NCI-H1092 treated with DMSO at 0.1 percent for 48 hours (cell line): Measurements from ENCODE around the gene ZNF532.
A peak's percentile ranks its signal among the peaks of the same experiment; 100 is the strongest.
"Not testable (repeated sequence)": the region's sequence is repeated elsewhere in the genome, so short reads cannot be mapped to it uniquely, and the experiment has no call there.

Experiments used
- DNase-seq: peaks from one replicate; lab custom pipeline; 2025; lab: John Stamatoyannopoulos, UW

Gene ZNF532

DNA sequence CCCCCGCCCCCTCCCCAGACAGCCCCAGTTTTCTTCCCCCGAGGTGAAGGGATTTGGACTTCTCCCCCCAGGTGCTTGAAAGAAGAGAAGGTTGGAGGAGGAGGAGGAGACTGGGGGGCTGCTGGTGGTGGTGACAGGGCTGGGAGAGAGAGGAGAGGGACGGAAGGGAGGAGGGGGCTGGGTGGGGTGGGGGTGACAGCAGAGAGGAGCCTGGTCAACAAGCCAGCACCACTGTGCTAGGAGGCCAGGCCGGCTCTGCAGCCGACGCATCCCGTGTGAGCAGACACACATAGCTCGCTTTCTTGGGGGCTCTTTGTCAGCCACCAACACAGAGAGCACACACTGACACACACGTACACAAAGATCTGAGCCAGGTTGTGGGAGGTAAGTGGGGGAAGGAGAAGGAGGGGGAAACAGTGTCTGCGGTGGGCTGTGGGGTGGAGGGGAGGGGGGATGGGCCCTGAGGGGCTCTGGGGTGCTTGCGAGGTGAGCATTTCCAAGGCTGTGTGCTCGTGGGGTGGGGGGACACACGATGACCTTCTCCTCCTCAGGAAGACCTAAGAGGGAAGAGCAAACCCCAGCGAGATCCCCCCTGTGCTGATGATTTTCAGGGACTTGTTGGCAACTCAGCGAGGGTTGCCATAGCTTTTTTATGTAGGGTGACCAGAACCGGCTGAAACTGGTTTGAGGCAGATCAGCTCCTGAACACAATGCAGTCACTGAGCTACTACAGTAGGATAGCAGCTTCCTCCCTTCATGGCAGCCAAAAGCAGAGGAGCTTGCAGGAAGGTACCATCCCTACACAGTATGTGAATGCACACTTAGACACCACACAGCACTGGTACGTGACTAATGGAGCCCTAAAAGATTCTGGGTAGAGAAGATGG, at the start of gene ZNF532:
TSS of gene ZNF532 (plus strand) at position 732 of the 887 bp plus-strand sequence. CDS start 53,411 bp downstream, outside the sequence.
- DNase-seq, result peak; percentile 91

GRCh38 chr18:58819051-58819450, 45.6 kb upstream of the ZNF532 start:
- no peak for DNase-seq

DNA sequence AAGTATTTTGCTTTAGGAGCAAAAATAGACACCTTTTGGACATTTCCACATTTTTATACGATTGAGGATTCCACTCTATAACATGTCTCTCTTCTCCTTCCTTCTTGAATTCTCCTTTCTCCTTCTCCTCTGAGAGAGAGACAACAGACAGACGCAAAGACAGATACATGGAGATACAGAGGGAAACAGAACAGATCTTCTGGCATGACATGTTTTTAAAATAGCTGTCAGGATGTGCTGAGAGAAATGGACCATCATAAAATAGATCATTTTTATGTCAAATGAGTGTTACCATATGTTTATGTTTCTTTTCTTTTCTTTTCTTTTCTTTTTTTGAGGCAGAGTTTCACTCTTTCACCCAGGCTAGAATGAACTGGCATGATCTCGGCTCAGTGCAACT, 44.4 kb upstream of the ZNF532 start:
- DNase-seq, result no peak

GRCh38 chr18:58822944-58823343, 41.7 kb upstream of the ZNF532 start:
- DNase-seq, result no peak

DNA sequence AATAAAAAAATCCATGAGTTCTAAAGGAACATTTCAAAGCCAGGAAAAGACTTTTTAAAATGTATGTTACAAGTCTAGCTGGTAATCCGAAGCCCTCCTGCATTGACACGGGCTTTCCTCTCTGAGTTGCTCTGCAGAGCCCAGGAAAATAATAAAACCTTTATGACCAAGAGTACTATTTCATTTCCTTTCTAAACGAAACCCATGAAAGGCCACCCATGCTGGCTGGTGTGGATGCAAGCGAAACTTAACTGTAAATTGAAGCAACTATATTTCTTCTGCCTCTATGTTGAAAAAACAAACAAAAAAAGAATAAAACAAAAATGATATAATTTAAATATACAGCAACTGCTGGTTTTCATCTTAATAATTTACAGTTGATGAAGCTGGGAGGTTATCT, 41.3 kb upstream of the ZNF532 start:
- DNase-seq, result no peak

GRCh38 chr18:58826926-58827325, 37.8 kb upstream of the ZNF532 start:
- not testable (repeated sequence) for DNase-seq

GRCh38 chr18:58827428-58827827, 37.2 kb upstream of the ZNF532 start:
- no peak for DNase-seq

DNA sequence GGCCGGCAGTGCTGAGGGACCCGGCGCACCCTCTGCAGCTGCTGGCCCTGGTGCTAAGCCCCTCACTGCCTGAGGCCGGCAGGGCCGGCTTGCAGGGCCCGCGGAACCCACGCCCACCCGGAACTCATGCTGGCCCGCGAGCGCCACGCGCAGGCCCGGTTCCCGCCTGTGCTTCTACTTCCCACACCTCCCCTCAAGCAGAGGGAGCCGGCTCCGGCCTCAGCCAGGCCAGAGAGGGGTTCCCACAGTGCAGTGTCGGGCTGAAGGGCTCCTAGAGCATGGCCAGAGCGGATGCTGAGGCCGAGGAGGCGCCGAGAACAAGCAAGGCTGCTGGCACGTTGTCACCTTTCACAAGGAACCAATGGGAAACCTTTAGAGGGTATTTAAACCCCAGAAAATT, 36.8 kb upstream of the ZNF532 start:
- DNase-seq, result no peak

DNA sequence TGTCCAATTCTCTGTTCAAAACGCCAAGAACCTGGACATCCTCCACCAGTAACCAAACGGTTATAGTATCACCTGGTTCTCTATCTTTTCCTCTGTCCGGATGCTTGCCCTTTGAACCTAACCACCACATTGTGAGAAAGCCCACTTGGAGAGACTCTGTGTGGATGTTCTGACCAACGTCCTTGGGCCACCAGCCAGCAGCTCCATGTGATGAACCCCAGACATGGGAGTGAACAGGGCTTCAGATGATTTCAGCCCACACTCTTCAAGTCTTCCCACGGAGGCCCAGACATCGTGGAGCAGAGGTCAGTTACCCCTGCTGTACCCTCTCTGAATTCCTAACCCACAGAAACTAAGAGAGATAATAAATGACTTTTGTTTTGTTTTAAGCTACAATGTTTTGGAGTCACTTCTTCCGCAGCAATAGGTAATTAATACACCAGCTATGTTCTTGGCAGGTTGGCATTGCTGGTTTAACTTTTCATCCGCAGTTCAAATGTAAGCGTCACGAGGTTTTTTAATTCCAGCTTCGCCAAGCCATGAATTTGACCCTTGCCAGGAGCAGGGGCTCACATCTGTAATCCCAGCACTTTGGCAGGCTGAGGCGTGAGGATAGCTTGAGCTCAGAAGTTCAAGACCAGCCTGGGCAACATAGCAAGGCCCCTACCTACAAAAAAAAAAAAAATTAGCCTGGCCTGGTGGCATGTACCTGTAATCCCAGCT, 36.1 kb upstream of the ZNF532 start:
- DNase-seq, result no peak

GRCh38 chr18:58829263-58829662, 35.4 kb upstream of the ZNF532 start:
- no peak for DNase-seq

DNA sequence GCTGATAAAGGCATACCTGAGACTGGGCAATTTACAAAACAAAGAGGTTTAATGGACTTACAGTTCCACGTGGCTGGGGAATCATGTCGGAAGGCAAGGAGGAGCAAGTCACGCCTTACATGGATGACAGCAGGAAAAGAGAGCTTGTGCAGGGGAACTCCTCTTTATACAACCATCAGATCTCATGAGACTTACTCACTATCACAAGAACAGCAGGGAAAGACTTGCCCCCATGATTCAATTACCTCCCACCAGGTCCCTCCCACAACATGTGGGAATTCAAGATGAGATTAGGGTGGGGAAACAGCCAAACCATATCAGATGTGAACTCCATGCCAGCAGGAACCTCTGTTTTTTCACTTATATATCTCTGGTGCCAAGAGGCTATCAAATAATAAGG, 34.8 kb upstream of the ZNF532 start:
- DNase-seq, result not testable (repeated sequence)

GRCh38 chr18:58831606-58832005, 33.1 kb upstream of the ZNF532 start:
- no peak for DNase-seq

- no peak for DNase-seq
These were observed 26.4 kb upstream of the ZNF532 start for GRCh38 chr18:58838165-58838860.

DNA sequence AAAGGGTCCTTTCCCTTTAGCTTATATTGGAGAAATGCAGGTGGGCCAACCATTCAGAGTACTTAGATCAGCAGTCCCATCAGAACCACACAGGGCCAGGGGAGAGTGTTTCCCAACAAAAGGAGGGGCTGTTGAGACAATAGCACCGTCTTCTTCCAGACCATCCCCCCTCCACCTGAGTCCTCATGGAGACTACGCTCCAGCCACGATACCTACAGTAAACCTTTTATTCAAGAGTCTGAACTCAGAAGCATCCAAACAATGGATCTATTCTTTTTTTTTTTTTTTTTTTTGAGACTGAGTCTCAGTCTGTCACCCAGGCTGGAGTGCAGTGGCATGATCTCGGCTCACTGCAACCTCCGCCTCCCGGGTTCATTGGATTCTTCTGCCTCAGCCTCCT, 25.7 kb upstream of the ZNF532 start:
- no peak for DNase-seq

- DNase-seq, result no peak
These were observed 21.5 kb upstream of the ZNF532 start for GRCh38 chr18:58842978-58843687.

- DNase-seq, result no peak
These were observed 21.0 kb upstream of the ZNF532 start for GRCh38 chr18:58843688-58844035.

DNA sequence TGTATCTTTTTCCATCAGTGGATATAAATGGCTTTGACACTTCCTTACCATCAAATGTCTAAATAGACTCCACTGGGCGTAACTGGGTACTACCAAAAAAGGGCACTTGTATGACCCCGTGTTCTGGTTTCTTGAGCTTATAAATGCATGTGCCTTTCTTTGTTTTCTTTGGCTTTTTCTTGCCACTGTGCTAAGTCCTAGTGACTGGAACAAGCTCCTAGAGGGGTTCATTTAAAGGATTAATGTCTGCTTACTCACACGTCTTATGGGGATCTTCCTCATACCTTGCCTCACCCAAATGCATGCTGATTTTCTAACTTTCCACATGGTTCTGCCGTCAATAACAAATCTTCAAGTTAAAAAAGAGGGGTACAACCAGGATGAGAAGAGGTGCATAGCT, 19.8 kb upstream of the ZNF532 start:
- DNase-seq, result no peak

DNA sequence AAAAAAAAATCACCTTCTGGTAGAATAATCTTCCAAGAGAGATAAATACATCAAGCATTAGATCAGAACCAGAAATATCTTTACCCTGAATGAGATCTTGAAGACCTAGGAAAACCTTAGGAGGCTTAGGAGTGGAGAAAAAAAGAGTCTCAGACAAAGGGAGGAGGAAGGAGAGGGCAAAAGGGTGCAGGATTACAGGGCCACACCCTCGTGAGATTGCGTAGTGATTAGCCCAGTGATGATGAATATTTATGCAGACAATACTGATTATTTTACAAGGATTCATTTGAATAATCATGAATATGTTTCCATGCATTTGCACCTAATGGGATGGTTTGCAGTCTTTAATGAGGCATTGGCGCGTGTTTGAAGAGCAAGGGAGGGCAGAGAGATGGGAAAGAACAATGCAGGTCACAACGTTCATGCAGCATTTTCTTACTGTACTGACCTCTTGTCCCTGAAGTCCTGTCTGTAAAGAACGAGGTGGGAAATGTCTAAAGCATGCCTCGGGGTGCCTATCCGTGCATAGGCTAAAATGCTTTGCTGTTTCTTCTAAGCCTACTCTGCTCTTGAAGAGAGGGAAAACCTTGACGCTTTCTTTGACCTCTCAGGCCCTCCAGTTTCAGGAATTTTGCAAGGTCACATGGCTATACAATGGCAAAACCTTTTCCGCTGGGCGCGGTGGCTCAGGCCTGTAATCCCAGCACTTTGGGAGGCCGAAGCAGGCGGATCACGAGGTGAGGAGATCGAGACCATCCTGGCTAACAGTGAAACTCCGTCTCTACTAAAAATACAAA, 18.6 kb upstream of the ZNF532 start:
- DNase-seq, result no peak

DNA sequence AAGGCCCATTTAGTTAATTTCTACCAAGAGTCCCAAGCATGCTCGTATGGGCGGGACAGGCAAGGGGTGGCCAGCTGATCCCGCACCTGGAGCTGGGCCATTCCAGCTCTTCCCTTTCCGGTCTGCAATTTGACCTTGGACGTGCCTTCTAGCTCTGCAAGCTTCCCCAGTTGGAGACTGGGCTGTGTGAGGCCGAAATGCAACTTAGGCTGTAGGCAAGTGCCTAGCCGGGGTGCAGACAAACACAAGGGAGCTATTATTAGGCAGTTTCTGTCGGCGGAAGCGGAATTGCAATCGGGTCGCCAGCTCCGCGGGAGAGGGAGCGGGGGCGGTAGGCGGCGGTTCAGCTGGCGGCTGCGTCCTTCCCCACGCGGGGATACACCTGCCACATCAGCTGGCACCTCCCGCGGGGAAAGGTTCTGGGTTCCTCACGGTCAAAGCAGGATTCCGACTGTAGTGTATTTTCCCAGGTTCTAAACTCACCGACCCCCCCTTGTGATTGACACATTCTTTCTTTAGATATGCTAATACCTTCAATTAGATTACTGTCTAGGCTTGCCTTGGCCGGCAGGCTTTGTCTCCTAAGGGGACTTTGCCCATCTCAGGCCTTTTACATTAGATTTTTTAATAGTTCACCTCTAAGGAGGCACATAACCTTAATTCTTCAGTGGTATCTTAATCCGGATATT, 17.1 kb upstream of the ZNF532 start:
- DNase-seq, result no peak

DNA sequence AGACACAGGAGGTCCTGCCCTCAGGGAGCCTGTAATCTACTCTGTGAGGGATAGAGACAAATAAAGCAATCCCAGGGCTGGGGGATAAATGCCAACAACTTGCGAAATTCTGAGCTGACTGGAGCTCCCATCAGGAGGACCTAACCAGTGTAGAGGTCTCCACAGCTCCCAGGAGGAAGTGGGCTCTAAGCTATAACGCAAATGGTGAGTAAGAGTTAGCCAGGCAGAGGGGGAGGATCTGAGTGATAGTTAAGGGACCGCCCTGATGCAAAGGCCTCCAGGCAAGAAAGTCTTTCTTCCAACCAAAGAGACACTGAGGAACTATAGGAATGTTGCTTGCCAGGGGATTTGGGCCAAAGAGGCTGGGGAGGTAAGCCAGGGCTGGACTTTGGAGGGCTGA, 16.0 kb upstream of the ZNF532 start:
- no peak for DNase-seq
